HEK293T (cell line): ENCODE data around the gene BAHD1.
A peak's percentile ranks its signal among the peaks of the same experiment; 100 is the strongest.

ENCODE experiments used
- CTCF ChIA-PET: fragments of 350-600 bp; formaldehyde crosslinking; extraction: SDS; loops from one replicate; lab custom pipeline; 2021; ENCODE audit warnings: antibody characterized with exemption, inconsistent platforms; lab: Yijun Ruan, JAX
- POLR2A ChIA-PET: fragments of 350-600 bp; formaldehyde crosslinking; extraction: SDS; loops from one replicate; lab custom pipeline; 2020; ENCODE audit warnings: antibody characterized with exemption, inconsistent platforms; lab: Yijun Ruan, JAX
- DNase-seq: peaks from one replicate; pipeline ENCODE4 v3.0.0; 2012; ENCODE audit warnings: mixed read lengths; ENCODE audit errors: extremely low spot score
- ARNT ChIP-seq: fragments of 450-650 bp; IDR thresholded peaks from 2 replicates; pipeline ENCODE4 v1.6.1; 2017; ENCODE audit warnings: mild to moderate bottlenecking
- BHLHE40 ChIP-seq: fragments of 450-650 bp; IDR thresholded peaks from 2 replicates; pipeline ENCODE4 v1.6.1; 2016; ENCODE audit warnings: mild to moderate bottlenecking, moderate library complexity, borderline replicate concordance
- CTBP1 ChIP-seq: fragments of 450-650 bp; IDR thresholded peaks from 2 replicates; pipeline ENCODE4 v1.6.1; 2016; ENCODE audit warnings: borderline replicate concordance
- ELF4 ChIP-seq: fragments of 450-650 bp; IDR thresholded peaks from 2 replicates; pipeline ENCODE4 v1.6.1; 2017; ENCODE audit warnings: antibody characterized with exemption
- FOXA1 ChIP-seq: fragments of 450-650 bp; IDR thresholded peaks from 2 replicates; pipeline ENCODE4 v1.6.1; 2016; ENCODE audit warnings: mild to moderate bottlenecking
- FOXK2 ChIP-seq: fragments of 450-650 bp; IDR thresholded peaks from 2 replicates; pipeline ENCODE4 v1.6.1; 2016; ENCODE audit warnings: mild to moderate bottlenecking
- FOXM1 ChIP-seq: fragments of 450-650 bp; IDR thresholded peaks from 2 replicates; pipeline ENCODE4 v1.6.1; 2017; ENCODE audit warnings: mild to moderate bottlenecking, borderline replicate concordance
- HDGF ChIP-seq: fragments of 450-650 bp; IDR thresholded peaks from 2 replicates; pipeline ENCODE4 v1.6.1; 2017; ENCODE audit warnings: antibody characterized with exemption, borderline replicate concordance
- L3MBTL2 ChIP-seq: fragments of 450-650 bp; conservative IDR thresholded peaks from 2 replicates; pipeline ENCODE4 v1.6.1; 2016; ENCODE audit warnings: mild to moderate bottlenecking
- LEF1 ChIP-seq: fragments of 450-650 bp; IDR thresholded peaks from 2 replicates; pipeline ENCODE4 v1.6.1; 2017; ENCODE audit warnings: mild to moderate bottlenecking, borderline replicate concordance
- NFRKB ChIP-seq: fragments of 450-650 bp; IDR thresholded peaks from 2 replicates; pipeline ENCODE4 v1.6.1; 2016; ENCODE audit warnings: mild to moderate bottlenecking, moderate library complexity
- SP1 ChIP-seq: fragments of 450-650 bp; IDR thresholded peaks from 2 replicates; pipeline ENCODE4 v1.6.1; 2017
- SUZ12 ChIP-seq: fragments of 450-650 bp; IDR thresholded peaks from 2 replicates; pipeline ENCODE4 v1.6.1; 2016; ENCODE audit warnings: mild to moderate bottlenecking
- TARDBP ChIP-seq: fragments of 450-650 bp; IDR thresholded peaks from 2 replicates; pipeline ENCODE4 v1.6.1; 2016
- ZNF384 ChIP-seq: fragments of 450-650 bp; IDR thresholded peaks from 2 replicates; pipeline ENCODE4 v1.6.1; 2016
- TF ChIP-seq, protein P1 (sequence below): fragments of 450-650 bp; IDR thresholded peaks from 2 replicates; pipeline ENCODE4 v1.6.1; 2016

BAHD1 gene

DNA sequence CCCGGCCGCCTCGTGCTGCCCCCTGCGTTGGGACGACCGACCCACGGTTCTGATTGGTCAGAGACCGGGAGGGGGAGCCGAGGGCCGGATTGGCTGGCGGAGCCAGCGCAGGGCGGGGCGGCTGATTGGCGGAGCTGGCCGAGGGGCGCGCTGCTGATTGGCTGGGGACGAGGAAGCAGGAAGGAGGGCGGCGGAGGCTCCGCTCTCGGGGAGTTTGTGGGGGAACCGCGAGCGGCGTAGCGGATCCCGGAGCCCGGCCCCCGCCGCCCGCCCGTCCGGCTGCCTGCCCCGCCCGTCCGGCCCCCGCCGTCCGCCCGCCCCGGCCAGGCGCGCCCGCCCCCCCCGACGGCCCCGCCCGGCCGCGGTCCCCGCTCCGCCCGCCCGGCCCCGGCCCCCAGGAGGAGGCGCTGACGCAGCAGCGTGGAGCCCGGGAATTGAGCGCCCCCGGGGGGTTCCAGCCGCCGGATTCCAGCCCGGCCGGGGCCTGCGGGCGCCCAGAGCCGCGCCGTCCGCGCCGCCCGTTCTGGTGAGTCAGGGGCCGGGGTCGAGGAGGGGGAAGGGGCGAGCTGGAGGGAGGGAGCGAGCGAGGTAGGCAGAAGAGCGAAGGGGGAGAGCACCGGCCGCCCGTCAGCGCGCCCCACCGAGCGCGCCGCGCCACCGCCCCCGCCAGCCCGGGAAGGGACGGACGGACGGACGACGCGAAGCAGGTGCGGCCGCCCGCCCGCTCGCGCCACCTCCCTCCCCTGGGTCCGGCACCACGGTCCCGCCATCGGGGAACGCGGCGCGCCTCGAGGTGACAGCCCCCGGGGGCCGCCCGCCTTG lies at the start of gene BAHD1:
Gene BAHD1 (plus strand): TSS at position 211 of the 822 bp plus-strand sequence. CDS start 17,512 bp downstream, outside the sequence.
- POLR2A ChIA-PET, result interaction anchor here (0.9 to 1.7 kb wide), 7 partner anchors 8 to 101 kb away, joined by 3 to 7 read pairs (median 3); partner anchors contain the start of gene IVD
- DNase-seq, result peak; percentile 91
- TF ChIP-seq CTBP1 (no peak), FOXA1 (no peak), HDGF (no peak), LEF1 (no peak), L3MBTL2 (peak; percentile 87), NFRKB (no peak)
- TF ChIP-seq, protein P1, sequence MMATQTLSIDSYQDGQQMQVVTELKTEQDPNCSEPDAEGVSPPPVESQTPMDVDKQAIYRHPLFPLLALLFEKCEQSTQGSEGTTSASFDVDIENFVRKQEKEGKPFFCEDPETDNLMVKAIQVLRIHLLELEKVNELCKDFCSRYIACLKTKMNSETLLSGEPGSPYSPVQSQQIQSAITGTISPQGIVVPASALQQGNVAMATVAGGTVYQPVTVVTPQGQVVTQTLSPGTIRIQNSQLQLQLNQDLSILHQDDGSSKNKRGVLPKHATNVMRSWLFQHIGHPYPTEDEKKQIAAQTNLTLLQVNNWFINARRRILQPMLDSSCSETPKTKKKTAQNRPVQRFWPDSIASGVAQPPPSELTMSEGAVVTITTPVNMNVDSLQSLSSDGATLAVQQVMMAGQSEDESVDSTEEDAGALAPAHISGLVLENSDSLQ, result peak; percentile 35; the same call in 1 of the 2 replicates
- CTCF ChIA-PET, result interaction anchor here (0.6 to 0.9 kb wide), 2 partner anchors 19 to 149 kb away, joined by 3 to 5 read pairs; no protein-coding TSS in a partner anchor

DNA sequence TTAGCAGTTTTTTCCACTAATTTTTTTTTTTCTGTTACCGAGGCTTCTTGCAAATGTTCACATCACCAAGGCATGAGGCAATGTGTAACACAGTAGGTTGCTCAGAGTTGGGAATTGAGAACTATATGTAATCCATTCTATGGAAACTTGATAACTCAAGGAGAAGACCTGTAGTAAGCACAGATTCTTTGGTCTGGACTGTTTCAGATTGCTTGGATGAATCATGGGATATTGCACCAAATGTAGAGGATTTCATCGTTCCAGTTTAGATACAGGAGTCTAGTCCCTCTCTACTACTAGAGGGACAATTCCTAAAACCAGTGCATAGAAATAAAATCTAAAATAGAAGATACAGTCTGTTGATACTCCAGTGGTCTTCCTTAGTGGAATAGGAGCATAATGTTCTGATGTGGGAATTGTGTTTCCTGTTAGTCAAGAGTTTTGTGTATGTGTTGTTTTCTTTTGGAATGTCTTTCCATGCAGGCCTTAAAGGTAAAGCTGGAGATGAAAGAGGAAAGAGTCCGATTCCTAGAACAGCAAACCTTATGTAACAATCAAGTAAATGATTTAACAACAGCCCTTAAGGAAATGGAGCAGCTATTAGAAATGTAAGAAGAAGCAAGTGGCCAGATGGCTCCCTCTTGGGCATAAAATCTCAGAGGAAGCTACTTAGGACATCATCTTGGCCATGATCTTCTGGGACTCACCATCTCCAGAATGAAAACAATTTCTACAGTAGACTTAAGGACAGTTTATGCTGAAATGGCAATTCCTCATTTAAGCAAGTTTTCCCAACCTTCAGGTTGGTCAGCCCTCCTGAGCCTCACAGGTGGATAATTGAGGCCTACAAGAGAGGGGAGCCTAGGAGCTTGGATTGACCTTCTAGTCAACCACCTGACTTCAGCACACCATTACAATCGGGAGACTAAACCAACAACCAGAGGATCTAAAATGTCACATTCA lies 47.5 kb upstream of the BAHD1 start:
- no peak for DNase-seq
- POLR2A ChIA-PET, result no interaction called here
- CTCF ChIA-PET, result no interaction called here
- TF ChIP-seq TARDBP (no peak), SP1 (no peak), BHLHE40 (no peak), FOXK2 (no peak), ARNT (no peak), SUZ12 (no peak), ELF4 (no peak), LEF1 (no peak), HDGF (no peak), FOXM1 (no peak), L3MBTL2 (no peak), CTBP1 (no peak), ZNF384 (no peak), NFRKB (no peak), FOXA1 (no peak)
- TF ChIP-seq, protein P1, result no peak

DNA sequence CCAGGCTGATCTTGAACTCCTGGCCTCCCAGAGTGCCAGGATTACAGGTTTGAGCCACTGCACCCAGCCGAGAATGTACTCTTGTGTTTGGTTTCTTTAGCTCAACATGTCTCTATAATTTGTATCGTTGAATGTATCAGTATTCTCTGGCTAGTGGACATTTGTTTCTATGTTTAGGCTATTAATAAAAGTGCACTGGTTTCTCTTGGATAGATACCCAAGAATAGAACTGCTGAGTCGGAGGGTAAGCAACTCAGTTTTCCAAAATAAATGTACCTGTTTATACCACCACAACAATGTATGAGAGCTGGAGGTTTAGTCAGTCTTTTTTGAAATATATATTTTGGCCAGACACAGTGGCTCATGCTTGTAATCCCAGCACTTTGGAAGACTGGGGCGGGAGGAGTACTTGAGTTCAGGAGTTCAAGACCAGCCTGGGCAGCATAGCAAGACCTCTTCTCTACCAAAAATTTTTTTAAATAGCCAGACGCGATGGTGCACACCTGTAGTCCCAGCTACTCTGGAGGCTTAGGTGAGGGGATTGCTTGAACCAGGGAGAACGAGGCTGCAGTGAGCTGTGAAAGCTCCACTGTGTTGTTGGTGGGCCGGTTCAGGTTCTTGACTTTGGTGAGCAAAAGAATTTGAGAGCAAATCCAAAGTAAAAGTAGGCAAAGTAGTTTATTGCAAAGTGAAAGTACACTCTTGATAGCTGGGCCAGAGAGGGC lies 42.9 kb upstream of the BAHD1 start:
- no peak for TF ChIP-seq LEF1
- TF ChIP-seq HDGF, result no peak
- TF ChIP-seq ZNF384, result no peak
- no peak for TF ChIP-seq SP1
- TF ChIP-seq L3MBTL2, result no peak
- TF ChIP-seq FOXK2, result no peak
- TF ChIP-seq ARNT, result no peak
- TF ChIP-seq BHLHE40, result no peak
- ChIA-PET POLR2A (interaction anchor here (1.0 to 1.5 kb wide), 4 partner anchors 8 to 171 kb away, joined by 3 to 6 read pairs (median 4); partner anchors contain the start of genes IVD and RPUSD2), CTCF (interaction anchor here (0.9 kb wide), 1 partner anchor 8 kb away, joined by 3 read pairs; no protein-coding TSS in a partner anchor)
- no peak for DNase-seq

DNA sequence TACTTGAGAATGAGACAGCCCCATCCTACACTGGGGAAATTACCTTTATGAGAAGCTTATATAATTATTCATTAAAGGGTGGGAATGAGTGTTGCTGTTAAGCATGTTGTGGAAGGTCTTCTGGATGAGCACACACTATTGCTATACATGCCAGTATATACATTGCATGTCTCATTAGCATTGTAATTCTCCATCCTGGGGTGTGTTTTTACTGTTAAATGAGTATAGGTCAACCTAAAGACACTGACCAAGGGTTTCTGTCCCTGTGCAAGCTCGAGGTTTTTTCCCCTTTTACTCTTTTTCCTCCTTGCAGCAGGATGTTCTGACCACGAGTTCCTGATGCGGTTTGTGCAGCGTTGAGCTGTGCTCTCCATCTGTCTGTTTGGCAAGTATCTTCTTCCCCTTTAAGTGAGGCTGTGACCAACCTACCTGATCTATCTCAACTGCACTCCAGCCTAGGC lies 42.3 kb upstream of the BAHD1 start:
- POLR2A ChIA-PET, result interaction anchor here (1.1 to 1.5 kb wide), 2 partner anchors 19 to 171 kb away, joined by 4 to 6 read pairs; partner anchors contain the start of gene RPUSD2
- no peak for TF ChIP-seq TARDBP
- TF ChIP-seq FOXM1, result no peak
- TF ChIP-seq BHLHE40, result no peak
- no peak for TF ChIP-seq SUZ12
- no peak for TF ChIP-seq ELF4
- TF ChIP-seq LEF1, result no peak
- TF ChIP-seq ARNT, result no peak
- no peak for TF ChIP-seq ZNF384
- TF ChIP-seq NFRKB, result no peak
- no peak for TF ChIP-seq L3MBTL2
- TF ChIP-seq FOXK2, result no peak
- TF ChIP-seq HDGF, result no peak
- no peak for TF ChIP-seq CTBP1
- TF ChIP-seq SP1, result no peak
- TF ChIP-seq FOXA1, result no peak
- no peak for DNase-seq
- CTCF ChIA-PET, result no interaction called here

DNA sequence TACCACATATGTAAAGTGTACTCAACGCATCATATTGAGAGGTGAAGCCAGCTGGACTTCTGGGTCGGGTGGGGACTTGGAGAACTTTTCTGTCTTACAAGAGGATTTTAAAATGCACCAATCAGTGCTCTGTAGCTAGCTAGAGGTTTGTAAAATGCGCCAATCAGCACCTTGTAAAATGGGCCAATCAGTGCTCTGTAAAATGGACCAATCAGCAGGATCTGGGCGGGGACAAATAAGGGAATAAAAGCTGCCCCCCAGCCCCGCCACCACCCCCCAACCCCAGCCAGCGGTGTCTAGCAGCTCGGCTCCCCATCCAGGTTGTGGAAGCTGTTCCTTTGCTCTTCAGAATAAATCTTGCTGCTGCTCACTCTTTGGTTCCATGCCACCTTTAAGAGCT lies 41.4 kb upstream of the BAHD1 start:
- CTCF ChIA-PET, result no interaction called here
- POLR2A ChIA-PET, result no interaction called here
- TF ChIP-seq L3MBTL2 (no peak), ARNT (no peak)
- DNase-seq, result no peak
